Fibroblast of lung (primary cell): Measurements from ENCODE around the gene HIP1.

Source experiments
- CTCF ChIP-seq, 2 donors: IDR thresholded peaks in 1 of 2; conservative IDR thresholded peaks in 1 of 2; 1 replicate in 1 of 2; 2 replicates in 1 of 2; pipeline ENCODE4 v1.5.1; 2011 to 2012; ENCODE audit warnings: low read length in 2 of 2, control low read depth in 1 of 2, inconsistent platforms in 1 of 2, low read depth in 1 of 2, mild to moderate bottlenecking in 1 of 2
- EZH2 ChIP-seq: IDR thresholded peaks from 2 replicates; pipeline ENCODE4 v1.5.1; 2012; ENCODE audit warnings: low read length, control low read depth, mild to moderate bottlenecking; ENCODE audit errors: missing control alignments

- no peak for TF ChIP-seq CTCF (conservative IDR thresholded peaks at IDR 0.05 in 1 of 2, IDR thresholded peaks at IDR 0.05 in 1 of 2; ENCODE audit: low read depth in 1 of 2, low read length in 2 of 2)
- no peak for TF ChIP-seq EZH2
Measured at GRCh38 chr7:75573477-75574019, 165.2 kb downstream of the HIP1 start.
